Esophagus squamous epithelium (tissue), 5 donors: ENCODE data around the gene NME3. TPM values are rescaled to one million over a fixed set of nuclear protein-coding genes. Genes with fewer than 3 reads are reported as not detected.
A peak's percentile ranks its signal among the peaks of the same experiment; 100 is the strongest.

Experiments used
- DNase-seq: peaks from one replicate; lab custom pipeline; 2025; lab: John Stamatoyannopoulos, UW
- H3K27ac ChIP-seq, 4 donors: fragments of 200-600 bp; sonication (generic); one replicate each; pipeline ENCODE4 v1.5.1; 2016 to 2019; ENCODE audit warnings: mild to moderate bottlenecking in 1 of 4
- H3K27me3 ChIP-seq, 4 donors: fragments of 200-600 bp; sonication (generic); 1 replicate in 3 of 4; 2 replicates in 1 of 4; pipeline versions ENCODE4 v1.5.1 to v1.6.0; 2017 to 2021; ENCODE audit warnings: antibody characterized with exemption in 1 of 4
- H3K36me3 ChIP-seq, 3 donors: fragments of 200-600 bp; sonication (generic); one replicate each; pipeline ENCODE4 v1.5.1; 2016 to 2019
- H3K4me1 ChIP-seq, 3 donors: fragments of 200-600 bp; sonication (generic); one replicate each; pipeline ENCODE4 v1.5.1; 2017 to 2019
- H3K4me3 ChIP-seq, 4 donors: fragments of 200-600 bp; sonication (generic); 1 replicate in 3 of 4; 2 replicates in 1 of 4; pipeline ENCODE4 v1.5.1; 2016 to 2019; ENCODE audit warnings: mild to moderate bottlenecking in 2 of 4, moderate library complexity in 1 of 4
- H3K9me3 ChIP-seq, 3 donors: fragments of 200-600 bp; sonication (generic); one replicate each; pipeline ENCODE4 v1.5.1; 2016 to 2019
- POLR2A ChIP-seq, 4 donors: fragments of 450-650 bp; IDR thresholded peaks; one replicate each; pipeline ENCODE4 v1.6.1; 2017; ENCODE audit warnings: antibody characterized with exemption in 4 of 4, mild to moderate bottlenecking in 4 of 4, moderate library complexity in 3 of 4
- WGBS, 2 donors: methylation state at CpG; one replicate each; pipeline ENCODE4 v1.1.5; 2018; 5-methylcytosine and 5-hydroxymethylcytosine counted together
- intact Hi-C: fragments of 100-400 bp; cut with DNase I; formaldehyde crosslinking; loops from one replicate; pipeline ENCODE4 v1.15.0; 2022
- total RNA-seq, 4 donors: library from RNA; depleted of rRNA; stranded (reverse); fragments of >200 nt; gene quantifications; one replicate each; pipeline ENCODE4 v1.1.0, GENCODE V29; 2016
- TF ChIP-seq, protein P1 (sequence below), 6 experiments: fragments of 450-650 bp in 4 of 6; fragments of 200-600 bp in 2 of 6; sonication (generic) in 2 of 6; IDR thresholded peaks; one replicate each; pipeline ENCODE4 v1.5.1; 2016 to 2019; ENCODE audit warnings: antibody characterized with exemption in 6 of 6, mild to moderate bottlenecking in 4 of 6, moderate library complexity in 4 of 6
- donor health status: DM: yes; HTN: yes; CAD: no.

The NME3 gene
- total RNA-seq, 4 donors from 2014 or later: 30.2 to 57.1 (median 53.6) TPM

DNA sequence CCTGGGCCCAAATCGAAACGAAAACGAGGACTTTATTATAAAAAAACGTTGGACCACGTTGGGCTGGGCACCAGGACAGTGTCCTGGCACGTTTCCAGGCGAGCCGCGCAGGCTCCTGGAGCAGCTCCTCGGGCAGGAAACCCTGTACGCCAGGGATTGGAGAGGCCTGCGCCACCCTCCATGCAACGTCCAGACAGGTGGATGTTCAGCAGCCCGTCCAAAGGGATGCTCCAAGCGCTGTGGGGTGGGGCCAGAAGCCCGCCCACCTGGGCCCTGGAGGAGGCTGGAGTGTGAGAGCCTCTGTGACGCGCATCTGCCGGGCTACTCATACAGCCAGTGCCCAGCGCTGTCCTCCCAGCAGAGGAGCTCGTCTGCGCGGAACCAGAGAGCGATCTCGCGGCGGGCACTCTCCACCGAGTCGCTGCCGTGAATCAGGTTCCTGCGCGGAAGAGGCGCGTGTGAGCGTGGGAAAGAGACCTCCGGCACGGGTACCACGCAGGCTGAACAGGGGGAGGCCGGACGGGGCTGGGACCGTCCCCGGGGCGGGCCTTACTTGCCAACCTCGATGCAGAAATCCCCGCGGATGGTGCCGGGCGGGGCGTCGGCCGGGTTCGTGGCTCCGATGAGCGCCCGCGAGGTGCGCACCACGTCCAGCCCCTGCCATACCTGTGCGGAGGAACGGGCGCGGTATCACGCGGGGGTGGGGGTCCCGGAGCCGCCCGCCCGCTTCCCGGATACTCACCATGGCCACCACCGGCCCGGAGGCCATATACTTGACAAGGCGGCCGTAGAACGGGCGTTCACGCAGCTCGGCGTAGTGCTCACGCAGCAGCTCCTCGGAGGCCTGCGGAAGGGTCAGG is 785 bp downstream of the NME3 start:
- DNase-seq: no peak
- 7% methylated on average over 13 of the region's 81 CpGs; no CpG with 5 or more reads in 1 of the 2 donors for WGBS, 2 donors

DNA sequence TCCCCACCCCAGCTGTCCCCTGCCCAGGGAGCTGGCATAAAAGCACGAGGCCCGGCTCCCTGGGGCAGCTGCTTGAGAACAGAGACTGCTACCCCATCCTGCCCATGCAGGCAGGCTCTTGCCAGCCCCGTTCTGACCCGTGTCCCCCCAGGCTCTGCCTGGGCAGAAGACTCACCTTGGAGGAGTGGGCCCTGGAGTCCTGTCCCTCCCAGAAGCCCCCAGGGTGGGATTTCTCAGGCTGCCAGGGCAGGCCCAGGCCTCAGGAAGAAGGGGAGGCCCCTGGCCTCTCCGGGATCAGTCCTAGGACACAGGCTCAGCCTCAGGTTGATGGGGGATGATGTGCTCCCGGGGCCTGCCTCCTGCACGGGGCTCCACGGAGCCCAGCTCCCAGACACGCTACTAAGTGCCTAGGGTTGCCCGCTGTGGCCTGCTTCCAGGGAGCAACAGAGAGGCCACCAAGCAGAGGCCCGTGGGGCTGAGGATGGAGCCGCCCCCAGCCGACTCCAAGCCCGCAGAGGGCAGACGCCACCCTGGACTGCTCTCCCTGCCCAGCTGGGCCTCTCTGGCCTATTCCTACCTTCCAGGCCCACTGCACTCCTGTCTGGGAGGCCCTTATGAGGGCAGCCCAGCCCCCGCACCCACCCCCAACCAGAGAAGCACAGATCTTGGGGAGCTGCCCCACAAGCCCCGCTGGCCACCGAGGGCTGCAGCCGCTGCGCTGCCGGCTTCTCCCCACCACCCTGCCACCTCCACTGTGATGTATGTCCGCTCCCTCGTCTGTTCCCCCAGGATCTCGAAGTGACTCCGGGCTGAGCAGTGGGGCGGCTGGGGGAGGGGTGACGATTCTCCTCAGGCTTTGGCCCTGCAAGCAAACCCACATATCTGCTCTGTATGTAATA is 1.7 kb downstream of the NME3 start:
- WGBS, 2 donors: 80% methylated on average over 9 of the region's 27 CpGs; no CpG with 5 or more reads in 1 of the 2 donors
- intact Hi-C loops: no loop called here
- no peaks in the 10 kb centered on the region for H3K27me3 ChIP-seq
- H3K4me3 ChIP-seq: peak overlapping the region in 3 of 4 donors; percentile 69 to 98 (median 73)
- peaks cover 33 to 54% (median 36%) of the 10 kb centered on the region in 3 donors for H3K36me3 ChIP-seq
- no peaks in the 10 kb centered on the region for H3K9me3 ChIP-seq
- TF ChIP-seq POLR2A (IDR thresholded peaks at IDR 0.05): no peak
- TF ChIP-seq, protein P1, sequence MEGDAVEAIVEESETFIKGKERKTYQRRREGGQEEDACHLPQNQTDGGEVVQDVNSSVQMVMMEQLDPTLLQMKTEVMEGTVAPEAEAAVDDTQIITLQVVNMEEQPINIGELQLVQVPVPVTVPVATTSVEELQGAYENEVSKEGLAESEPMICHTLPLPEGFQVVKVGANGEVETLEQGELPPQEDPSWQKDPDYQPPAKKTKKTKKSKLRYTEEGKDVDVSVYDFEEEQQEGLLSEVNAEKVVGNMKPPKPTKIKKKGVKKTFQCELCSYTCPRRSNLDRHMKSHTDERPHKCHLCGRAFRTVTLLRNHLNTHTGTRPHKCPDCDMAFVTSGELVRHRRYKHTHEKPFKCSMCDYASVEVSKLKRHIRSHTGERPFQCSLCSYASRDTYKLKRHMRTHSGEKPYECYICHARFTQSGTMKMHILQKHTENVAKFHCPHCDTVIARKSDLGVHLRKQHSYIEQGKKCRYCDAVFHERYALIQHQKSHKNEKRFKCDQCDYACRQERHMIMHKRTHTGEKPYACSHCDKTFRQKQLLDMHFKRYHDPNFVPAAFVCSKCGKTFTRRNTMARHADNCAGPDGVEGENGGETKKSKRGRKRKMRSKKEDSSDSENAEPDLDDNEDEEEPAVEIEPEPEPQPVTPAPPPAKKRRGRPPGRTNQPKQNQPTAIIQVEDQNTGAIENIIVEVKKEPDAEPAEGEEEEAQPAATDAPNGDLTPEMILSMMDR (IDR thresholded peaks at IDR 0.05): no peak
- DNase-seq: no peak
- peak overlapping the region; percentile 27 to 98 (median 92) for H3K27ac ChIP-seq
- H3K4me1 ChIP-seq: peaks cover 23 to 65% (median 35%) of the 10 kb centered on the region in 3 donors

More for the DNA sequence above, 785 bp downstream of the NME3 start:
- Histone ChIP-seq H3K4me3 (peak overlapping the region; percentile 69 to 98 (median 84)), H3K27me3 (no peaks in the 10 kb centered on the region), H3K27ac (peak overlapping the region; percentile 91 to 98 (median 95)), H3K36me3 (peaks cover 26 to 54% (median 27%) of the 10 kb centered on the region in 3 donors), H3K9me3 (no peaks in the 10 kb centered on the region), H3K4me1 (peaks cover 27 to 73% (median 38%) of the 10 kb centered on the region in 3 donors)
- peak in 2 of 4 donors; percentile 16 to 23 for TF ChIP-seq POLR2A (IDR thresholded peaks at IDR 0.05)
- TF ChIP-seq, protein P1 (IDR thresholded peaks at IDR 0.05): no peak
- intact Hi-C loops: no loop called here

DNA sequence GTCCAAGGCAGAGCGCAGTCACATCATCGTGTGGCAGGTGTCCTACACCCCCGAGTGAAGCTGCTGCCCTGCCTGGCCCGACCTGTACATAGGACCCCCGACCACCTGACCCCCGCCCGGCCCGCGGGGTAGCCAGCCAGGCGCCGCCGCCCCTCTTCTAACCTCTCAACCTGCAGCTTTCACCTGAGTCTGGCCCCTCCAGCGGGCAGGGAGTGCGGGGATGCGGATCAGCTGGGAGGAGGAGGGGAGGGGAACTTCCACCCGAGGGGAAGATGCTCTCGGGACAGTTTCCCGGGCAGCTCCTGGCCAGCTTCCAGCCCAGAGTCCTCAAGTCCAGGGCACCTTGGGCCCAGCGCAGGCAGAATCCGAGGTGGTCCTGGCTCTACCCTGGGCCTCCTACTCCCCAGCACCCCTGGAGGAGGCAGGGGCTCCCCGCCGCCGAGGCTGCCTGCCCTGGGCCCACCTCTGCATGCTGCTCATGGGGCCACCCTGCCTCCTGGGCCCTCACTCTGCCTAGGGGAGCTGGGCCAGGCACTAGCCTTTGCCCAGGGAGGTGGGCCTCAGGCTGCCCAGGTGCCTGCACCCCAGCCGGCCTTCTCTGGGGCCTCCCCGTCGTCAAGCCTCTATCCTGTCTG is 2.5 kb downstream of the NME3 start:
- Histone ChIP-seq H3K9me3 (no peaks in the 10 kb centered on the region), H3K4me1 (peaks cover 15 to 64% (median 30%) of the 10 kb centered on the region in 3 donors), H3K4me3 (no peak overlapping the region), H3K36me3 (peaks cover 33 to 60% (median 44%) of the 10 kb centered on the region in 3 donors), H3K27me3 (no peaks in the 10 kb centered on the region), H3K27ac (no peak overlapping the region)
- TF ChIP-seq POLR2A (IDR thresholded peaks at IDR 0.05): no peak
- TF ChIP-seq, protein P1 (IDR thresholded peaks at IDR 0.05): no peak
- 67 to 73% methylated on average over 2 to 7 of the region's 26 CpGs for WGBS, 2 donors
- DNase-seq: no peak
- intact Hi-C loops: no loop called here

DNA sequence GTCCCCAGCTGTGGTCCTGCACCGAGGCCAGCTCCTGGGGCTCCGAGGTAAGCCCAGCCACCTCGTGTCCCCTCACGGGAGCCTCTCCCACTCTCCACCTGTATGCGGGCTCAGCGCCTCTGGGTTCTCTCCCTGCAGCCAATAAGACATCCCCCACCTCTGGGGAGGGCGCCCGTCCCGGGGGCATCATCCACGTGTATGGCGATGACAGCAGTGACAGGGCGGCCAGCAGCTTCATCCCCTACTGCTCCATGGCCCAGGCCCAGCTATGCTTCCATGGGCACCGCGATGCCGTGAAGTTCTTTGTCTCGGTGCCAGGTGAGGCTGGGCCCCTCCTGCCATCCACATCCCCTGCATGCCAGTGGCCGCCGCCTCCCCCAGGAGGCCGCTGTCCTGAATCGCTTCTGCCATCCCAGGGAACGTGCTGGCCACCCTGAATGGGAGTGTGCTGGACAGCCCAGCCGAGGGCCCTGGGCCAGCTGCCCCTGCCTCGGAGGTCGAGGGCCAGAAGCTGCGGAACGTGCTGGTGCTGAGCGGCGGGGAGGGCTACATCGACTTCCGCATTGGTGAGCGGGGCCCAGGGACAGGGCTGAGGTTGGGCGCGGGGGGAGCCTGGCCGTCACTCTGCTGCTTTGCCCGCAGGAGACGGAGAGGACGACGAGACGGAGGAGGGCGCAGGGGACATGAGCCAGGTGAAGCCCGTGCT is 3.1 kb downstream of the NME3 start:
- TF ChIP-seq, protein P1 (IDR thresholded peaks at IDR 0.05): no peak
- no peak for TF ChIP-seq POLR2A (IDR thresholded peaks at IDR 0.05)
- peaks cover 14 to 64% (median 31%) of the 10 kb centered on the region in 3 donors for H3K4me1 ChIP-seq
- peaks cover 33 to 67% (median 48%) of the 10 kb centered on the region in 3 donors for H3K36me3 ChIP-seq
- no peak overlapping the region for H3K4me3 ChIP-seq
- H3K27ac ChIP-seq: no peak overlapping the region
- WGBS, 2 donors: 87 to 88% methylated on average over 24 to 30 of the region's 41 CpGs
- intact Hi-C loops: no loop called here
- H3K9me3 ChIP-seq: no peaks in the 10 kb centered on the region
- H3K27me3 ChIP-seq: no peaks in the 10 kb centered on the region
- no peak for DNase-seq
